Measurements from ENCODE around the gene HOATZ. TPM values are rescaled to one million over a fixed set of nuclear protein-coding genes. Genes with fewer than 3 reads are reported as not detected.

HOATZ gene
- total and polyA plus RNA-seq, 2 donors (not counting 3 experiments of a cell fraction or from before 2014, with no cell fraction given), result not detected

DNA sequence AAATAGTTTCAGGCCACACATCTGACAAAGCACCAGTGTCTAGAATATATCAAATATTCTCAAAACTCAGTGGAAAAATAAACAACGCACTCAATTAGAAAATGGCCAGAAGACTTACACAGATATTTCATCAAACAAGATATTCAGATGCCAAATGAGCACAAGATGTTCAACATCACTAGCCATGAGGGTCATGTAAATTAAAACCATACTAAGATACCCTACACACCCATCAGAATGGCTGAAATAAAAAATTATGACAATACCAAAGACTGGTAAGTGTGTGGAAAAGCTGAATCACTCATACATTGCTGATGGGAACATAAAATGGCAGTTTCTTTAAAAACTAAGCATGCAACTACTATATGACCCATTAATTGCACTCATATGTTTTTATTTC lies 24.1 kb upstream of the HOATZ start:
- POLR2A ChIA-PET, result no interaction called here
- H3K9me1 ChIP-seq (replicated peaks; ENCODE audit: control insufficient read depth, extremely low read depth, insufficient read depth, low read length), result no peaks in the 10 kb centered on the region

More for the DNA sequence above, 24.1 kb upstream of the HOATZ start:
- Histone ChIP-seq H3K9ac (replicated peaks; ENCODE audit: extremely low read depth, insufficient read depth, low read length) (no peak overlapping the region), H3K9me3 (replicated peaks; ENCODE audit: control insufficient read depth, insufficient read depth, low read length) (no peaks in the 10 kb centered on the region), H3K36me3 (ENCODE audit: control insufficient read depth in 2 of 2, extremely low read depth in 1 of 2, insufficient read depth in 2 of 2, low read length in 2 of 2) (no peaks in the 10 kb centered on the region), H3K27ac (ENCODE audit: insufficient read depth, low read depth, low read length) (no peak overlapping the region), H3K4me2 (ENCODE audit: insufficient read depth, low read length) (no peak overlapping the region), H3K4me3 (replicated peaks in 1 of 3; ENCODE audit: insufficient read depth in 1 of 3, low read depth in 1 of 3, low read length in 3 of 3) (no peak overlapping the region), H3K27me3 (ENCODE audit: control insufficient read depth in 2 of 2, insufficient read depth in 2 of 2, low read length in 2 of 2) (peaks cover 0 to 2% of the 10 kb centered on the region in 2 experiments), H2AFZ (ENCODE audit: low read depth, low read length) (no peak overlapping the region), H3K4me1 (ENCODE audit: control insufficient read depth, extremely low read depth, insufficient read depth, low read length) (no peaks in the 10 kb centered on the region), H4K20me1 (replicated peaks; ENCODE audit: control insufficient read depth, extremely low read depth, insufficient read depth, low read length) (no peaks in the 10 kb centered on the region), H3K79me2 (ENCODE audit: control insufficient read depth, insufficient read depth, low read length) (no peaks in the 10 kb centered on the region)
- TF ChIP-seq FOS (IDR thresholded peaks at IDR 0.05; ENCODE audit: borderline replicate concordance, insufficient read depth, low read length), result no peak
- TF ChIP-seq, protein P1, sequence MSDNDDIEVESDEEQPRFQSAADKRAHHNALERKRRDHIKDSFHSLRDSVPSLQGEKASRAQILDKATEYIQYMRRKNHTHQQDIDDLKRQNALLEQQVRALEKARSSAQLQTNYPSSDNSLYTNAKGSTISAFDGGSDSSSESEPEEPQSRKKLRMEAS (IDR thresholded peaks at IDR 0.05; ENCODE audit: insufficient read depth, insufficient read length), result no peak
- no peak for TF ChIP-seq EZH2 (IDR thresholded peaks at IDR 0.05; ENCODE audit: borderline replicate concordance, low read depth, low read length, severe bottlenecking)
- TF ChIP-seq JUN (IDR thresholded peaks at IDR 0.05; ENCODE audit: borderline replicate concordance, insufficient read depth, insufficient read length, low read depth), result no peak
- TF ChIP-seq MYC (IDR thresholded peaks at IDR 0.05; ENCODE audit: low read depth, low read length), result no peak
- TF ChIP-seq POLR2A (IDR thresholded peaks at IDR 0.05; ENCODE audit: low read depth, low read length), result no peak
- TF ChIP-seq POLR2AphosphoS5 (IDR thresholded peaks at IDR 0.05; ENCODE audit: insufficient read depth, low read depth, low read length), result no peak
- no peak for TF ChIP-seq GATA2 (IDR thresholded peaks at IDR 0.05; ENCODE audit: insufficient read depth, insufficient read length, low read depth, low read length)
- TF ChIP-seq, protein P2, sequence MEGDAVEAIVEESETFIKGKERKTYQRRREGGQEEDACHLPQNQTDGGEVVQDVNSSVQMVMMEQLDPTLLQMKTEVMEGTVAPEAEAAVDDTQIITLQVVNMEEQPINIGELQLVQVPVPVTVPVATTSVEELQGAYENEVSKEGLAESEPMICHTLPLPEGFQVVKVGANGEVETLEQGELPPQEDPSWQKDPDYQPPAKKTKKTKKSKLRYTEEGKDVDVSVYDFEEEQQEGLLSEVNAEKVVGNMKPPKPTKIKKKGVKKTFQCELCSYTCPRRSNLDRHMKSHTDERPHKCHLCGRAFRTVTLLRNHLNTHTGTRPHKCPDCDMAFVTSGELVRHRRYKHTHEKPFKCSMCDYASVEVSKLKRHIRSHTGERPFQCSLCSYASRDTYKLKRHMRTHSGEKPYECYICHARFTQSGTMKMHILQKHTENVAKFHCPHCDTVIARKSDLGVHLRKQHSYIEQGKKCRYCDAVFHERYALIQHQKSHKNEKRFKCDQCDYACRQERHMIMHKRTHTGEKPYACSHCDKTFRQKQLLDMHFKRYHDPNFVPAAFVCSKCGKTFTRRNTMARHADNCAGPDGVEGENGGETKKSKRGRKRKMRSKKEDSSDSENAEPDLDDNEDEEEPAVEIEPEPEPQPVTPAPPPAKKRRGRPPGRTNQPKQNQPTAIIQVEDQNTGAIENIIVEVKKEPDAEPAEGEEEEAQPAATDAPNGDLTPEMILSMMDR (IDR thresholded peaks at IDR 0.05; ENCODE audit: extremely low read depth in 1 of 2, insufficient read depth in 1 of 2, low read depth in 1 of 2, low read length in 2 of 2), result no peak
- no peak for DNase-seq (ENCODE audit: low read depth, low spot score)
- intact Hi-C loops (cut with micrococcal nuclease), result no loop called here
- dilution Hi-C loops (cut with MboI; ENCODE audit: extremely low pct_ligation_motif_present, low sequenced_read_pairs), result no loop called here
- FAIRE-seq, result no peak
- CTCF ChIA-PET, result no interaction called here
- no TSS peak for BruUV-seq (replicated peaks)
